Activated B cell treated with CpG ODN at 0.5 μM for 24 hours (primary cell): Measurements from ENCODE around the gene DENND4A. TPM values are rescaled to one million over a fixed set of nuclear protein-coding genes. Genes with fewer than 3 reads are reported as not detected.

ENCODE experiments used
- ATAC-seq: fragments of 200-7000 bp; cut with Tn5 transposase; one replicate; pipeline ENCODE4 v1.10.0; 2021; ENCODE audit warnings: low read depth, mild to moderate bottlenecking, moderate library complexity
- CTCF ChIA-PET: fragments of 350-600 bp; sonication (Branson Sonifier 250); formaldehyde crosslinking; loops from one replicate; lab custom pipeline; 2021; ENCODE audit warnings: antibody characterized with exemption; lab: Charles Lee
- POLR2A ChIA-PET: fragments of 350-600 bp; sonication (Branson Sonifier 250); formaldehyde crosslinking; loops from one replicate; lab custom pipeline; 2021; ENCODE audit warnings: antibody characterized with exemption; lab: Charles Lee
- DNase-seq: peaks from one replicate; pipeline ENCODE4 v3.0.0; 2022
- H3K27ac Mint-ChIP-seq: one replicate; pipeline ENCODE4 v1.8.0; 2020; ENCODE audit warnings: mixed read lengths
- H3K27me3 Mint-ChIP-seq: one replicate; pipeline ENCODE4 v1.8.0; 2021; ENCODE audit warnings: mixed read lengths
- H3K36me3 Mint-ChIP-seq: one replicate; pipeline ENCODE4 v1.8.0; 2021; ENCODE audit warnings: low read depth, mixed read lengths
- H3K4me1 Mint-ChIP-seq: one replicate; pipeline ENCODE4 v1.8.0; 2021; ENCODE audit warnings: mixed read lengths
- H3K4me3 Mint-ChIP-seq: one replicate; pipeline ENCODE4 v1.8.0; 2020; ENCODE audit warnings: mild to moderate bottlenecking, mixed read lengths
- H3K9me3 Mint-ChIP-seq: one replicate; pipeline ENCODE4 v1.8.0; 2020; ENCODE audit warnings: mixed read lengths
- CTCF ChIP-seq: fragments of 200-600 bp; IDR thresholded peaks from one replicate; pipeline ENCODE4 v1.8.0; 2022; ENCODE audit warnings: antibody characterized with exemption, mild to moderate bottlenecking
- intact Hi-C: fragments of 100-400 bp; cut with micrococcal nuclease; formaldehyde crosslinking; loops from one replicate; pipeline ENCODE4 v1.15.1; 2024
- total RNA-seq: library from RNA; stranded (reverse); gene quantifications from 2 replicates; pipeline ENCODE4 v1.2.3, GENCODE V29; 2022

Gene DENND4A
- total RNA-seq, 1 donor from 2014 or later = 166 TPM

GRCh38 chr15:65722191-65722590 is 69.9 kb downstream of the DENND4A start:
- Mint-ChIP-seq H3K27ac (no peak overlapping the region), H3K4me3 (no peak overlapping the region), H3K36me3 (peaks cover 76% of the 10 kb centered on the region), H3K4me1 (no peaks in the 10 kb centered on the region), H3K9me3 (no peaks in the 10 kb centered on the region), H3K27me3 (no peaks in the 10 kb centered on the region)
- no peak for TF ChIP-seq CTCF
- intact Hi-C loops = loop anchor here (10.0 kb wide), 1 partner anchor 263 kb away; no protein-coding TSS in a partner anchor
- ATAC-seq (no peak), DNase-seq (no peak)
- POLR2A ChIA-PET = interaction anchor here (0.7 kb wide), 1 partner anchor 127 kb away, joined by 3 read pairs; no protein-coding TSS in a partner anchor
- CTCF ChIA-PET = no interaction called here

DNA sequence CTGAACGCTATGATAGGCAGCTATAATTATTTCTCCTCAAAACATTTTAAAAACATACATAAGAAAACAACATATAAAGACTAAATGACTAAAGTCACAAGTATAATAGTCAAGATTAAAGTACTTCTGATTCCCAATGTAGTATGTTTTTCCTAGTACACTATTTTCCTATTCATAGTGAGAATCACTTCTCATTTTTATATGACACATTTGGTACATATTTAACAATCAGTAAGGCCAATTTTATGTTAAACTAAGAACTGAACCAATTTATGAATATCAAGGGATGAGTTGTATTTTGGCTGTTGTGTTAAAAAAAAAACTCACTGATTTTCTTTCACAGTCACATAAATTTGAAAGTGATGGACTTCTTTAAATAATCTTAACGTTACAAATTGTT is 79.7 kb downstream of the DENND4A start:
- no peak for TF ChIP-seq CTCF
- H3K9me3 Mint-ChIP-seq = no peaks in the 10 kb centered on the region
- no peak for DNase-seq
- no peak overlapping the region for H3K27ac Mint-ChIP-seq
- no peaks in the 10 kb centered on the region for H3K27me3 Mint-ChIP-seq
- H3K4me1 Mint-ChIP-seq = no peaks in the 10 kb centered on the region
- intact Hi-C loops = no loop called here
- CTCF ChIA-PET = no interaction called here
- no peak overlapping the region for H3K4me3 Mint-ChIP-seq
- H3K36me3 Mint-ChIP-seq = peaks cover 72% of the 10 kb centered on the region
- no peak for ATAC-seq
- POLR2A ChIA-PET = no interaction called here

DNA sequence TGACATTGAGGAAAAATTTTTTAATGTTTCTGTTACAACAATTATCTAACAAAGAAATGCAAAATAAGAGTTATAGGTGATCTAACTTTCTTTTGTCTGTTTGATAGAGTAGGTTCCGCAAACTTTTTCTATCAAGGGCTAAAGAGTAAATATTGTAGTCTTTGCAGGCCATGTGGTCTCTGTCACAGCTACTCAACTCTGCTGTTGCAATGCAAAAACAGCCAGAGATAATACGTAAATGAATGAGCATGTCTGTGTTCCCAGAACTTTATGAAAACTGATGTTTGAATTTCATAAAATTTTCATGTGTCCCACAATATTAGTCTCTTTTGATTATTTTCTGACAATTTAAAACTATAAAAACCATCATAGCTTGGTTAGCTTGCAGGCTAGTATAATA is 97.0 kb downstream of the DENND4A start:
- Mint-ChIP-seq H3K27ac (no peak overlapping the region), H3K27me3 (no peaks in the 10 kb centered on the region), H3K4me1 (no peaks in the 10 kb centered on the region), H3K9me3 (no peaks in the 10 kb centered on the region), H3K36me3 (peaks cover 77% of the 10 kb centered on the region), H3K4me3 (no peak overlapping the region)
- TF ChIP-seq CTCF = no peak
- ATAC-seq (no peak), DNase-seq (no peak)
- intact Hi-C loops = no loop called here
- ChIA-PET CTCF (interaction anchor here (0.6 kb wide), 1 partner anchor 140 kb away, joined by 3 read pairs; no protein-coding TSS in a partner anchor), POLR2A (no interaction called here)

DNA sequence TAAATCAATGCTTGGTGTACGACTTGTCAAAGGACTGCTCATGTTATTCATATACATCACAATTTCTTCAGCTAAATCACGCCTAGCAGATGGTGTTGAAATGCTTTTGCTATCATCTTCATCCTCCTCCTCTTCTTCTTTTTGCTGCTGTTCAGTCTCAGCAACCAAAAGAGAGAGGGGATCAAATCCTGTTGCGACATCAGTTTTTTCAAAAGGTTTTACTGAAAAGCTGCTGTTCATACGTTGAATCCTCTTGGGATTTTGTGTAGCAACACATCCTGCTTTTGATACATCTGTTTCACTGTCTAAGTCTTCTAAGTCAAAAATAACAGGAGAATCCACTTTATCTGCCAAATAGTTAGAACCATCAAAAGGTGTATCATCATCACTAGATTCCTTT is 101.3 kb downstream of the DENND4A start:
- no peak overlapping the region for H3K27ac Mint-ChIP-seq

GRCh38 chr15:65690173-65690572 is 101.9 kb downstream of the DENND4A start:
- Mint-ChIP-seq H3K4me1 (peaks cover 4% of the 10 kb centered on the region), H3K27ac (no peak overlapping the region), H3K27me3 (no peaks in the 10 kb centered on the region), H3K9me3 (no peaks in the 10 kb centered on the region), H3K4me3 (no peak overlapping the region), H3K36me3 (peaks cover 80% of the 10 kb centered on the region)
- ChIA-PET CTCF (no interaction called here), POLR2A (no interaction called here)
- ATAC-seq (no peak), DNase-seq (no peak)
- TF ChIP-seq CTCF = no peak
- intact Hi-C loops = no loop called here

More for the DNA sequence above, 101.3 kb downstream of the DENND4A start:
- H3K36me3 Mint-ChIP-seq = peaks cover 83% of the 10 kb centered on the region
- ChIA-PET POLR2A (no interaction called here), CTCF (no interaction called here)
- H3K27me3 Mint-ChIP-seq = no peaks in the 10 kb centered on the region
- H3K4me1 Mint-ChIP-seq = peaks cover 4% of the 10 kb centered on the region
- no peak for TF ChIP-seq CTCF
- H3K9me3 Mint-ChIP-seq = no peaks in the 10 kb centered on the region
- intact Hi-C loops = no loop called here
- ATAC-seq (no peak), DNase-seq (no peak)
- H3K4me3 Mint-ChIP-seq = no peak overlapping the region
